ENCODE data around the gene JAZF1. TPM values are rescaled to one million over a fixed set of nuclear protein-coding genes. Genes with fewer than 3 reads are reported as not detected.

JAZF1 gene
- total RNA-seq, 1 donor from 2014 or later = 0.96 TPM

GRCh38 chr7:27933671-27934565 is 246.7 kb downstream of the JAZF1 start:
- H3K27me3 ChIP-seq (ENCODE audit: control insufficient read depth, insufficient read depth, low read length) = no peaks in the 10 kb centered on the region
- no peak for DNase-seq (ENCODE audit: low read depth)
- H3K36me3 ChIP-seq (ENCODE audit: control insufficient read depth, insufficient read depth, low read length) = no peaks in the 10 kb centered on the region
- TF ChIP-seq CTCF (IDR thresholded peaks at IDR 0.05; ENCODE audit: insufficient read depth, low read length, poor library complexity, severe bottlenecking) = peak; percentile 27
- no peak overlapping the region for H3K4me3 ChIP-seq (ENCODE audit: low read depth, low read length)

- no peak overlapping the region for H3K4me3 ChIP-seq (ENCODE audit: low read depth, low read length)
- no peak for TF ChIP-seq CTCF (IDR thresholded peaks at IDR 0.05; ENCODE audit: insufficient read depth, low read length, poor library complexity, severe bottlenecking)
- H3K27me3 ChIP-seq (ENCODE audit: control insufficient read depth, insufficient read depth, low read length) = no peaks in the 10 kb centered on the region
- no peak for DNase-seq (ENCODE audit: low read depth)
- no peaks in the 10 kb centered on the region for H3K36me3 ChIP-seq (ENCODE audit: control insufficient read depth, insufficient read depth, low read length)
These were observed 249.6 kb downstream of the JAZF1 start for GRCh38 chr7:27930910-27931476.

- Histone ChIP-seq H3K4me3 (ENCODE audit: low read depth, low read length) (no peak overlapping the region), H3K36me3 (ENCODE audit: control insufficient read depth, insufficient read depth, low read length) (no peaks in the 10 kb centered on the region), H3K27me3 (ENCODE audit: control insufficient read depth, insufficient read depth, low read length) (no peaks in the 10 kb centered on the region)
- DNase-seq (ENCODE audit: low read depth) = no peak
- peak; percentile 5 for TF ChIP-seq CTCF (IDR thresholded peaks at IDR 0.05; ENCODE audit: insufficient read depth, low read length, poor library complexity, severe bottlenecking)
These were observed 251.5 kb downstream of the JAZF1 start for GRCh38 chr7:27929127-27929526.

- Histone ChIP-seq H3K27me3 (ENCODE audit: control insufficient read depth, insufficient read depth, low read length) (no peaks in the 10 kb centered on the region), H3K4me3 (ENCODE audit: low read depth, low read length) (no peak overlapping the region), H3K36me3 (ENCODE audit: control insufficient read depth, insufficient read depth, low read length) (no peaks in the 10 kb centered on the region)
- no peak for TF ChIP-seq CTCF (IDR thresholded peaks at IDR 0.05; ENCODE audit: insufficient read depth, low read length, poor library complexity, severe bottlenecking)
- DNase-seq (ENCODE audit: low read depth) = no peak
These were observed 252.6 kb downstream of the JAZF1 start for GRCh38 chr7:27928001-27928400.

- H3K36me3 ChIP-seq (ENCODE audit: control insufficient read depth, insufficient read depth, low read length) = no peaks in the 10 kb centered on the region
- H3K27me3 ChIP-seq (ENCODE audit: control insufficient read depth, insufficient read depth, low read length) = no peaks in the 10 kb centered on the region
- DNase-seq (ENCODE audit: low read depth) = no peak
- no peak overlapping the region for H3K4me3 ChIP-seq (ENCODE audit: low read depth, low read length)
- TF ChIP-seq CTCF (IDR thresholded peaks at IDR 0.05; ENCODE audit: insufficient read depth, low read length, poor library complexity, severe bottlenecking) = no peak
These were observed 254.9 kb downstream of the JAZF1 start for GRCh38 chr7:27925573-27926201.
